H1 (cell line): ENCODE measurements around the gene NFASC. TPM values are rescaled to one million over a fixed set of nuclear protein-coding genes. Genes with fewer than 3 reads are reported as not detected.

ENCODE experiments used
- CTCF ChIA-PET: fragments of 300-600 bp; sonication (Branson Sonifier 250); formaldehyde crosslinking; loops from one replicate; lab custom pipeline; 2021; ENCODE audit not compliant: partially characterized antibody; lab: Charles Lee
- POLR2A ChIA-PET: fragments of 300-600 bp; sonication (Branson Sonifier 250); formaldehyde crosslinking; loops from one replicate; lab custom pipeline; 2021; ENCODE audit warnings: inconsistent platforms; ENCODE audit not compliant: partially characterized antibody; lab: Charles Lee
- DNase-seq, 2 experiments: peaks; one replicate each; pipeline versions ENCODE4 v3.0.0 to v3.0.0-alpha.2; 2010 to 2022; ENCODE audit warnings: low spot score in 2 of 2, low read depth in 1 of 2, mixed read lengths in 1 of 2
- FAIRE-seq: peaks from 2 replicates; lab custom pipeline; 2011; peaks lifted over from hg19 to GRCh38; lab: Jason Lieb, UNC
- H2AFZ ChIP-seq: 2 replicates; pipeline ENCODE4 v1.8.1; 2012; ENCODE audit warnings: low read length, inconsistent platforms
- H2AK5ac ChIP-seq: 2 replicates; pipeline ENCODE4 v1.6.1; 2013; ENCODE audit warnings: low read depth, low read length
- H2BK120ac ChIP-seq: replicated peaks from 2 replicates; pipeline ENCODE3; 2013; ENCODE audit warnings: low read depth, low read length, inconsistent platforms
- H2BK12ac ChIP-seq: 2 replicates; pipeline ENCODE4 v1.6.1; 2013; ENCODE audit warnings: low read depth, low read length
- H2BK15ac ChIP-seq: 2 replicates; pipeline ENCODE4 v1.6.1; 2013; ENCODE audit warnings: low read length
- H2BK20ac ChIP-seq: 2 replicates; pipeline ENCODE4 v1.6.1; 2013; ENCODE audit warnings: low read length
- H2BK5ac ChIP-seq: 2 replicates; pipeline ENCODE4 v1.6.1; 2013; ENCODE audit warnings: low read depth, low read length
- H3K14ac ChIP-seq: 2 replicates; pipeline ENCODE4 v1.6.1; 2013; ENCODE audit warnings: inconsistent platforms; ENCODE audit not compliant: insufficient read length
- H3K18ac ChIP-seq: 2 replicates; pipeline ENCODE4 v1.6.1; 2013; ENCODE audit warnings: low read length; ENCODE audit errors: extremely low read depth
- H3K23ac ChIP-seq: 2 replicates; pipeline ENCODE4 v1.6.1; 2013; ENCODE audit warnings: inconsistent platforms; ENCODE audit not compliant: insufficient read length
- H3K23me2 ChIP-seq: 2 replicates; pipeline ENCODE4 v1.6.1; 2013; ENCODE audit warnings: low read depth, low read length
- H3K27ac ChIP-seq: 2 replicates; pipeline ENCODE4 v1.6.1; 2011; ENCODE audit warnings: low read depth, low read length, inconsistent platforms
- H3K27me3 ChIP-seq, 4 experiments: replicated peaks in 1 of 4; 1 replicate in 1 of 4; 2 replicates in 3 of 4; pipeline versions ENCODE4 v1.6.1 to v1.8.1; 2011 to 2013; ENCODE audit warnings: low read length in 3 of 4, mild to moderate bottlenecking in 3 of 4, inconsistent platforms in 2 of 4, mixed read lengths in 2 of 4, moderate library complexity in 1 of 4; ENCODE audit not compliant: control insufficient read depth in 3 of 4, insufficient read depth in 3 of 4; ENCODE audit errors: extremely low read depth in 1 of 4
- H3K36me3 ChIP-seq, 4 experiments: 2 replicates each; pipeline versions ENCODE4 v1.6.1 to v1.8.1; 2011 to 2013; ENCODE audit warnings: mild to moderate bottlenecking in 4 of 4, low read length in 3 of 4, moderate library complexity in 2 of 4, control low read depth in 1 of 4, inconsistent platforms in 1 of 4; ENCODE audit not compliant: insufficient read depth in 4 of 4, control insufficient read depth in 2 of 4
- H3K4ac ChIP-seq: replicated peaks from 2 replicates; pipeline ENCODE3; 2013; ENCODE audit warnings: low read length, low read depth, mixed read lengths, inconsistent platforms; ENCODE audit not compliant: insufficient read length
- H3K4me1 ChIP-seq, 4 experiments: replicated peaks in 1 of 4; 1 replicate in 1 of 4; 2 replicates in 3 of 4; pipeline versions ENCODE4 v1.6.1 to v1.8.1; 2011 to 2013; ENCODE audit warnings: low read length in 3 of 4, inconsistent platforms in 2 of 4, mixed read lengths in 1 of 4; ENCODE audit not compliant: insufficient read depth in 4 of 4, control insufficient read depth in 3 of 4
- H3K4me2 ChIP-seq, 2 experiments: 2 replicates each; pipeline versions ENCODE4 v1.6.1 to v1.8.1; 2011 to 2013; ENCODE audit warnings: low read depth in 2 of 2, low read length in 2 of 2, control low read depth in 1 of 2, inconsistent platforms in 1 of 2, mild to moderate bottlenecking in 1 of 2; ENCODE audit not compliant: insufficient read depth in 1 of 2
- H3K4me3 ChIP-seq, 4 experiments: fragments of 200-600, 300-600 bp in 1 of 4; sonication (generic), shearing (Covaris generic), sonication (Bioruptor Twin) in 1 of 4; 2 replicates each; pipeline versions ENCODE4 v1.5.1 to v1.8.1; 2011 to 2016; ENCODE audit warnings: low read length in 4 of 4, low read depth in 3 of 4, control low read depth in 2 of 4, inconsistent platforms in 2 of 4, mild to moderate bottlenecking in 2 of 4, mixed read lengths in 1 of 4, moderate library complexity in 1 of 4; ENCODE audit not compliant: insufficient read depth in 2 of 4; ENCODE audit errors: extremely low read depth in 1 of 4
- H3K56ac ChIP-seq: replicated peaks from 2 replicates; pipeline ENCODE3; 2013; ENCODE audit warnings: low read depth, mild to moderate bottlenecking, mixed read lengths, low read length, inconsistent platforms; ENCODE audit not compliant: insufficient read length
- H3K79me1 ChIP-seq: 2 replicates; pipeline ENCODE4 v1.6.1; 2013; ENCODE audit warnings: low read depth, low read length, control low read depth
- H3K79me2 ChIP-seq, 2 experiments: 2 replicates each; pipeline versions ENCODE4 v1.6.1 to v1.8.1; 2012 to 2013; ENCODE audit warnings: low read length in 2 of 2, mild to moderate bottlenecking in 2 of 2, inconsistent platforms in 1 of 2; ENCODE audit not compliant: insufficient read depth in 2 of 2, control insufficient read depth in 1 of 2
- H3K9ac ChIP-seq, 4 experiments: replicated peaks in 1 of 4; 1 replicate in 1 of 4; 2 replicates in 3 of 4; pipeline versions ENCODE4 v1.6.1 to v1.8.1; 2011 to 2013; ENCODE audit warnings: low read depth in 3 of 4, low read length in 3 of 4, control low read depth in 2 of 4, mild to moderate bottlenecking in 2 of 4, moderate library complexity in 2 of 4, inconsistent platforms in 1 of 4; ENCODE audit errors: extremely low read depth in 1 of 4
- H3K9me3 ChIP-seq, 2 experiments: 2 replicates each; pipeline versions ENCODE4 v1.6.1 to v1.8.1; 2012 to 2013; ENCODE audit warnings: mild to moderate bottlenecking in 2 of 2, moderate library complexity in 2 of 2, control low read depth in 1 of 2, inconsistent platforms in 1 of 2, low read depth in 1 of 2, low read length in 1 of 2, mixed read lengths in 1 of 2; ENCODE audit not compliant: insufficient read depth in 2 of 2
- H4K20me1 ChIP-seq, 2 experiments: replicated peaks in 1 of 2; 2 replicates each; pipeline versions ENCODE3 to v1.8.1; 2011 to 2013; ENCODE audit warnings: inconsistent platforms in 2 of 2, low read length in 2 of 2, mild to moderate bottlenecking in 1 of 2; ENCODE audit not compliant: insufficient read depth in 2 of 2, control insufficient read depth in 1 of 2
- H4K5ac ChIP-seq: 2 replicates; pipeline ENCODE4 v1.6.1; 2013; ENCODE audit warnings: low read length, low read depth, mixed read lengths, inconsistent platforms; ENCODE audit not compliant: insufficient read length
- H4K8ac ChIP-seq: 2 replicates; pipeline ENCODE4 v1.8.0; 2013; ENCODE audit warnings: mild to moderate bottlenecking, moderate library complexity, low read length, inconsistent platforms; ENCODE audit not compliant: insufficient read depth; ENCODE audit errors: extremely low read depth
- H4K91ac ChIP-seq: replicated peaks from 2 replicates; pipeline ENCODE3; 2013; ENCODE audit warnings: low read length, mixed read lengths, inconsistent platforms; ENCODE audit not compliant: insufficient read length
- CHD2 ChIP-seq: IDR thresholded peaks from 2 replicates; pipeline ENCODE4 v1.6.1; 2012; ENCODE audit warnings: low read length, improper control_type of control experiment
- CREB1 ChIP-seq: IDR thresholded peaks from 2 replicates; pipeline ENCODE4 v1.6.1; 2012; ENCODE audit warnings: inconsistent platforms
- E2F6 ChIP-seq: IDR thresholded peaks from 2 replicates; pipeline ENCODE4 v1.6.1; 2012; ENCODE audit warnings: inconsistent platforms
- EP300 ChIP-seq, 2 experiments: IDR thresholded peaks; 1 replicate in 1 of 2; 2 replicates in 1 of 2; pipeline ENCODE4 v1.6.1; 2011 to 2012; ENCODE audit warnings: low read depth in 2 of 2, low read length in 2 of 2, mild to moderate bottlenecking in 2 of 2, borderline replicate concordance in 1 of 2, inconsistent platforms in 1 of 2, moderate library complexity in 1 of 2
- KDM1A ChIP-seq: fragments of 200-600, 300-600 bp; sonication (generic); IDR thresholded peaks from 2 replicates; pipeline ENCODE4 v1.7.1; 2016; ENCODE audit warnings: mild to moderate bottlenecking, low read length, borderline replicate concordance
- MAX ChIP-seq: IDR thresholded peaks from 2 replicates; pipeline ENCODE4 v1.6.1; 2012; ENCODE audit warnings: inconsistent platforms
- RBBP5 ChIP-seq: IDR thresholded peaks from 2 replicates; pipeline ENCODE4 v1.7.1; 2012; ENCODE audit warnings: low read depth, mild to moderate bottlenecking, inconsistent platforms, low read length, moderate library complexity, borderline replicate concordance
- RXRA ChIP-seq: IDR thresholded peaks from 2 replicates; pipeline ENCODE4 v1.6.1; 2011; ENCODE audit warnings: low read depth, mild to moderate bottlenecking, low read length, moderate library complexity; ENCODE audit not compliant: insufficient read depth
- SP1 ChIP-seq: IDR thresholded peaks from 2 replicates; pipeline ENCODE4 v1.6.1; 2011; ENCODE audit warnings: low read depth, low read length
- SP4 ChIP-seq: IDR thresholded peaks from 2 replicates; pipeline ENCODE4 v1.6.1; 2012; ENCODE audit warnings: low read length, inconsistent platforms
- SRF ChIP-seq: IDR thresholded peaks from 2 replicates; pipeline ENCODE4 v1.6.1; 2011; ENCODE audit warnings: mild to moderate bottlenecking, low read depth, low read length, moderate library complexity
- TBP ChIP-seq: IDR thresholded peaks from 2 replicates; pipeline ENCODE4 v1.6.1; 2011; ENCODE audit warnings: low read depth, low read length, improper control_type of control experiment
- ZNF274 ChIP-seq: IDR thresholded peaks from 2 replicates; pipeline ENCODE4 v1.7.0; 2012; ENCODE audit warnings: low read length, borderline replicate concordance; ENCODE audit errors: extremely low read depth
- WGBS, 2 experiments: shearing (Covaris generic) in 1 of 2; methylation state at CpG; one replicate each; pipeline versions ENCODE4 v1.1.6 to v1.1.7; 2013 to 2015; ENCODE audit warnings: low lambda C conversion rate in 2 of 2, mixed read lengths in 2 of 2, inconsistent platforms in 1 of 2, low coverage in 1 of 2, missing lambda C conversion rate in 1 of 2; ENCODE audit not compliant: insufficient replicate concordance in 2 of 2, insufficient coverage in 1 of 2, insufficient read length in 1 of 2; ENCODE audit errors: extremely low coverage in 1 of 2, missing lambda C conversion rate in 1 of 2; 5-methylcytosine and 5-hydroxymethylcytosine counted together
- polyA plus RNA-seq, 7 experiments: library from polyadenylated mRNA; depleted of rRNA in 3 of 7; stranded (reverse) in 5 of 7; unstranded in 2 of 7; fragments of >200 nt in 5 of 7; fragments of 200-250 nt in 2 of 7; gene quantifications; 1 replicate in 5 of 7; 2 replicates in 1 of 7; 4 replicates in 1 of 7; pipeline versions ENCODE4 v1.2.1 to v1.2.3, GENCODE V29; 2011 to 2013; ENCODE audit warnings: missing spikeins in 2 of 7, mixed read lengths in 2 of 7
- total RNA-seq: library from RNA; stranded (reverse); fragmentation: NEBNext Ultra II Directional; extraction: Animal tissue kit (Norgen Biotek cat#: 25700); gene quantifications from 2 replicates; pipeline ENCODE4 v1.2.1, GENCODE V29; 2021

The NFASC gene
- total and polyA plus RNA-seq, 2 of the 8 experiments (the other 6 are each of a cell fraction or from before 2014, with no cell fraction given): 5.0 to 15.2 TPM

GRCh38 chr1:204821476-204821875 lies 49.2 kb upstream of the NFASC start:
- H3K4me2 ChIP-seq: no peak overlapping the region
- no peak overlapping the region for H3K56ac ChIP-seq
- H3K79me1 ChIP-seq: no peaks in the 10 kb centered on the region
- H4K20me1 ChIP-seq: no peaks in the 10 kb centered on the region
- no peaks in the 10 kb centered on the region for H3K23me2 ChIP-seq
- no peak overlapping the region for H2BK120ac ChIP-seq
- H2BK15ac ChIP-seq: no peak overlapping the region
- H3K18ac ChIP-seq: no peak overlapping the region
- FAIRE-seq (no peak), DNase-seq (no peak)
- no peak overlapping the region for H4K91ac ChIP-seq
- H3K4me1 ChIP-seq: no peaks in the 10 kb centered on the region
- no peak overlapping the region for H2BK20ac ChIP-seq
- H3K36me3 ChIP-seq: no peaks in the 10 kb centered on the region
- no peak overlapping the region for H4K5ac ChIP-seq
- no peaks in the 10 kb centered on the region; a peak in 1 of 7 replicates for H3K27me3 ChIP-seq
- no peak overlapping the region for H4K8ac ChIP-seq
- H3K9me3 ChIP-seq: no peaks in the 10 kb centered on the region
- H3K4me3 ChIP-seq: no peak overlapping the region
- POLR2A ChIA-PET: interaction anchor here (1.7 kb wide), 1 partner anchor 107 kb away, joined by 4 read pairs; no protein-coding TSS in a partner anchor
- CTCF ChIA-PET: interaction anchor here (1.4 to 24.6 kb wide), 7 partner anchors 5 to 153 kb away, joined by 4 to 361 read pairs (median 35); no protein-coding TSS in a partner anchor
- no peak overlapping the region for H2BK5ac ChIP-seq
- H2AFZ ChIP-seq: no peak overlapping the region
- TF ChIP-seq MAX: no peak
- no peak for TF ChIP-seq SP4
- TF ChIP-seq KDM1A: no peak
- no peak for TF ChIP-seq SP1
- TF ChIP-seq ZNF274: no peak
- no peak for TF ChIP-seq E2F6
- TF ChIP-seq SRF: no peak
- no peak for TF ChIP-seq CHD2
- TF ChIP-seq CREB1: no peak
- no peak for TF ChIP-seq EP300 (IDR thresholded peaks at IDR 0.05; ENCODE audit: borderline replicate concordance in 1 of 2, low read depth in 2 of 2, low read length in 2 of 2)
- TF ChIP-seq TBP: no peak
- TF ChIP-seq RBBP5: no peak
- no peak for TF ChIP-seq RXRA
- no peaks in the 10 kb centered on the region for H3K79me2 ChIP-seq
- 87% methylated on average over 5 of the region's 5 CpGs; no CpG with 5 or more reads in 1 of the 2 experiments for WGBS, 2 experiments
- H3K4ac ChIP-seq: no peak overlapping the region
- H2BK12ac ChIP-seq: no peak overlapping the region
- H3K9ac ChIP-seq: no peak overlapping the region
- H3K27ac ChIP-seq: no peak overlapping the region
- H2AK5ac ChIP-seq: no peak overlapping the region
- no peak overlapping the region for H3K23ac ChIP-seq
- no peak overlapping the region for H3K14ac ChIP-seq
